Measurements from ENCODE around the gene AIF1L.

Gene AIF1L

GRCh38 chr9:131076347-131077195 is 19.8 kb upstream of the AIF1L start:
- no peak for DNase-seq (ENCODE audit: low read depth in 2 of 2)

GRCh38 chr9:131078427-131079366 is 17.6 kb upstream of the AIF1L start:
- no peak for DNase-seq (ENCODE audit: low read depth in 2 of 2)

- no peak for DNase-seq (ENCODE audit: low read depth in 2 of 2)
Observed at GRCh38 chr9:131080589-131080988, 15.7 kb upstream of the AIF1L start.

- DNase-seq (ENCODE audit: low read depth in 2 of 2) = no peak
Observed at GRCh38 chr9:131081868-131082267, 14.5 kb upstream of the AIF1L start.

DNA sequence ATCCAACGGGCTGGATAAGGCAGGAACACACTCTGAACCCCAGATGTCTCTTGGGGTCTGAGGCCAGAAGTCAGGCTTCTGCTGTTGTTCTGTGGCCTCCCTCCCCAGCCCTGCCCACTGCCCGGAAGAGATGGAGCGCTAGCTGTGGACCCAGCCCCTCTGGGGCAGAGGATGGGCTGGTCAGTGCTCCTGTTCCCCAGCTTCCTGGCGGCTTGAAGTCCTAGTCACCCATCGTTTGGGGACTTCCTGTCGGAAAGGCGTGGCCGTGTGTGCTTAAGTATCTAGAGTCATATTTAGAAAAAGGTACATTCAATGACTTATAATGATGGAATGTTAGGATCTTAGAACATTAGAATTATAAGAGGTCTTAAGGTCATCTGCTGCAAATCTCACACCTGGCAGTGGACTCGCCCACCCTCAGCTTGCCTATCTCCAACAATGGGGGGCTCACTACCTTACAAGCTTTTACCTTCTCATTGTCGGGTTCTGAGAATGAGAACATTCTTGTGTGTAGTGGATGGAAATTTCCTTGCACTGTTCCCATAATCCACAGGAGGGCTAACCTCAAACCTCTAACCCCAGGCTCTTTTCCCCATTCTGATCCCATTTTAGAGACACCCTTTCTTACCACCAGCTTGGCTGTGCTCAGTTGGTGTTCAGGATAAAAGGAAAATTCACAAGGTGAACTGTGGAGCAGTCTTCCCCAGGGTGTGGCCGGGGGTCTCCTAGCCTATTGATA is 13.4 kb upstream of the AIF1L start:
- no peak for DNase-seq (ENCODE audit: low read depth in 2 of 2)

GRCh38 chr9:131084661-131085369 is 11.5 kb upstream of the AIF1L start:
- DNase-seq (ENCODE audit: low read depth in 2 of 2) = no peak

DNA sequence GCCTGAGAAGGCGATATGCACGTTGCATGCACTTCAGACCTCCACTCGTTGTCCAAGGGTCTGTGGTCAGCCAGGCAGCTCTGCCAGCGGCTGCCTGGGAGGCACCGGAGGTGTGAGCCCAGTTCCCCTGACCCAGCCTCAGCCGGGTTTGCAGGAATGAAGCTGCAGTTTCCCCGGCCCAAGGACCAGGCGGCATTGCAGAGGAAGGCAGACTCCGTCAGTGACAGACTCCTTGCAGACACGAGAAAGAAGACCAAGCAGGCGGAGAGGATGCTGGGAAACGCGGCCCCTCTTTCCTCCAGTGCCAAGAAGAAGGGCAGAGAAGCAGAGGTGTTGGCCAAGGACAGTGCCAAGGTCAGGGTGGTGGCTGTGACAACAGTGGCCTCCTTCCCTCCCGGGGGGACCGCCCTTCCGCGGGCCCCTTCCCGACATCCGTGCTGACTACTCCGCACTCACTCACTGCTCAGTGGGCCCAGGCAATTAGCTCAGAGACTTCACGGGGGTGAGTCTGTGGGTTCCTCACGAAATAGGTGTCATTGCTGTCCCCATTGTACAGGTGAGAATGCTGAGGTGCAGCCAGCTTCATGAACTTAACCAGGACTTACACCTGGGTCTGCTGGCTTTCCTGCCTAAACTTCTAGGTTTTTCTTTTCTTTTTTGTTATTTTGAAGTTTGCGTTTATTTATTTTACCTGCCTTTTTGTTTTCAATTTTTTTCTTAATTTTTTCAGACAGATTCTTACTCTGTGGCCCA is 10.8 kb upstream of the AIF1L start:
- no peak for DNase-seq (ENCODE audit: low read depth in 2 of 2)

DNA sequence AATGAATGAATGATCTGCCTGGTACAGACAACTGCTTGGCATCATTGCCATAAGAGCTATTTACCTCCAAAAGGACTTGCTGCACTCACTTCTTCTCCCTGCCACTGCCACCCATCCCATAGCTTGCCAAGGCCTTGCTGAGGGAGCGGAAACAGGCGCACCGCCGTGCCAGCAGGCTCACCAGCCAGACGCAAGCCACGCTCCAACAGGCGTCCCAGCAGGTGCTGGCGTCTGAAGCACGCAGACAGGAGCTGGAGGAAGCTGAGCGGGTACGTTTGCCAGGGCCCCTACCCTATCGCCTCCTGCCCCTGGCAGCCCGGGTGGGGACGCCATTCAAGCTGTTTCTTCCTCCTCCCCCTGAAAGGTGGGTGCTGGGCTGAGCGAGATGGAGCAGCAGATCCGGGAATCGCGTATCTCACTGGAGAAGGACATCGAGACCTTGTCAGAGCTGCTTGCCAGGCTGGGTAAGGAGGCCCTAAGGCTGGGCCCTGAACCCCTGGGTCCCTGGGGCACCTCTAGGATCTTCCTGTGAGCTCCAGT is 8.9 kb upstream of the AIF1L start:
- DNase-seq (ENCODE audit: low read depth in 2 of 2) = no peak

DNA sequence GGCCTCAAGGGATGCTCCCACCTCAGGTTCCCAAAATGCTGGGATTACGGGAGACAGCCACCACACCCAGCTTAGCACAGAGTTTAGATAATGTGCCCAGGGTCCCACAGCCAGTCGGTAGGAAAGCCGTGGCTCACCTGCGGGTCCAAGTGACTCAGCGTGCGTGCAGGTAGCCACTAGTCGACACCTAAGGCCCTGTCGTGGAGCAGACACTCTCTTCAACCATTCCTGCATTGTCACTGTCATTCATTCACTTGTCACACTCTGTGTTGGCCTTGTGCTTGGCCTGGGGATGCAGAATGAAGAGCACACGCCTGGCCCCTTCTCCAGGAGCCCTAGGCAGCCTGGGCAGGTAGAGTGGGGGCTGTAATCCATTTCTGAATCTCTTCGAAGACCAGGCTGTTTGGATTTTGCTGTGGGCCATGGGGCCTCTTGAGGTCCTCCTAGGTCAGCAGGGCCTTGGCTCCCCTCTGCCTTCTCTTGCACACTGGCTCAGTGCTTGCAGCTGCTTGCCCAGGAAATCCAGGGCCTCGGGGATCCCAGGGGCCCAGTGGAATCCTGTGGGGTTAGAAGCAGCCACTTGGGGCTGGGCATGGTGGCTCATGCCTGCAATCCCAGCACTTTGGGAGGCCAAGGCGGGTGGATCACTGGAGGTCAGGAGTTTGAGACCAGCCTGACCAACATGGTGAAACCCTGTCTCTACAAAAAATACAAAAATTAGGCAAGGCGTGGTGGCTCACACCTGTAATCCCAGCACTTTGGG is 6.1 kb upstream of the AIF1L start:
- DNase-seq (ENCODE audit: low read depth in 2 of 2) = no peak

GRCh38 chr9:131091352-131091992 is 4.9 kb upstream of the AIF1L start:
- no peak for DNase-seq (ENCODE audit: low read depth in 2 of 2)

DNA sequence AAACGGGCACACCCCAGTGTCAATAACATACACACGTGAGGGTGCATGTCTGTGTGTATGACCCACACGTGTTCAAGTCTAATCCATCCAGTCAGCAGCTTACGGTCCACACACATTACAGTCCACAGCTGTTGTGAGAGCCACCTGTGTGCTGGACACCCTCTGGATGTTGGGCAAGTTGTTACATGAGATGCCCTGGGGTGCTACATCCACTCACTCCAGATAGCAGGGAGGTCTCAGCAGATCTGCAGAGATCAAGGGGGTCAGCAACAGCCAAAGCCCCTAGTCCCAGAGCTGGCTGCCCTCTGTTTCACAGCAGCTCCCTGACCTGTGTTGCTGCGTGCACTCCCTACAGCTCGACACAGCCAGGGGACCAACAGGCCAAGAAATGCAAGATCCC is 4.3 kb upstream of the AIF1L start:
- no peak for DNase-seq (ENCODE audit: low read depth in 2 of 2)

GRCh38 chr9:131092548-131093440 is 3.5 kb upstream of the AIF1L start:
- no peak for DNase-seq (ENCODE audit: low read depth in 2 of 2)

DNA sequence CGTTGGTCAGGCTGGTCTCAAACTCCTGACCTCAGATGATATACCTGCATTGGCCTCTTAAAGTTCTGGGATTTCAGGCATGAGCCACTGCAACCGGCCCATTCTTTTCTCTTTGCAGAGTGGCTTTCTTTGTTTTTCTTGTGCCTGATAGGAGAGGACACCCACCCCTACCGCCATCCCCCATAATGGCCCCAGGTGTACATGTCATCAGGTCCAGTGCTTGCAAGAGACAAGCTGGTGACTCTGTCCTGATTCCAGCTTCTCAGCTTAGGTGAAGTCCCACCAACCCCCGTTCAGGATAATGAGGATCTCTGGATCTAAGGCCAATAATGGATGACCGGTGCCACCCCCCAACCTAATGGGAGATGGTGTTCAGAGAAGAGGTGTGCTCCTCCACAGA is 2.3 kb upstream of the AIF1L start:
- DNase-seq (ENCODE audit: low read depth in 2 of 2) = no peak

GRCh38 chr9:131094622-131095021 is 1.7 kb upstream of the AIF1L start:
- DNase-seq (ENCODE audit: low read depth in 2 of 2) = no peak

DNA sequence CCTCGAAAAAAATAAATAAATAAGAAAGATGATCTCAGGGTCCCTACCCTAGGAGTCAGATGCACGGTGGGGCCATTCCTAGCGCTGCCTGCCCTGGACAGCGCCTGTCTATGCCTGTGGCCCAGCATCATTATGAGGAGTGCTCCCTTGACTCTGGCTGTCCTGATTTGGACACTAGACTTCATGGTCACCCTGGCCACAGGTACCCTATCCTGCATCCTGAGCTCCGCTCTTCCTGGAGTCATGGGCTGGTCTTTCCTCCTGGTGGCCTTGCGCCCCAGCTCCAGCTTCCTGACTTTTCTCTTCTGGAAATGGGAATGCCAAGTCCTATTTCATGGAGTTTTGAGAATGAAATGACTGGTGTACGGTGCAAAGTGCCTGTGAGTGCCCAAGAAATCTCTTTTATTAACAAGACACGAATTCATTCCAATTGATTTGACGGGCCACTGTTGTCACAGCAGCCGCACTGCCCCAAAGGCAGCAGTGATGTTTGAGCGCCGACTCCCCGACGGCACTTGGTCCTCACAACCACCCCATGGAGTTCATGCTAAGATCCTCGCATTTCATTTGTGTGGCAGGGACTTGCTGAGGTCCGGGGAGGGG is 564 bp upstream of the AIF1L start:
- DNase-seq (ENCODE audit: low read depth in 2 of 2) = no peak

DNA sequence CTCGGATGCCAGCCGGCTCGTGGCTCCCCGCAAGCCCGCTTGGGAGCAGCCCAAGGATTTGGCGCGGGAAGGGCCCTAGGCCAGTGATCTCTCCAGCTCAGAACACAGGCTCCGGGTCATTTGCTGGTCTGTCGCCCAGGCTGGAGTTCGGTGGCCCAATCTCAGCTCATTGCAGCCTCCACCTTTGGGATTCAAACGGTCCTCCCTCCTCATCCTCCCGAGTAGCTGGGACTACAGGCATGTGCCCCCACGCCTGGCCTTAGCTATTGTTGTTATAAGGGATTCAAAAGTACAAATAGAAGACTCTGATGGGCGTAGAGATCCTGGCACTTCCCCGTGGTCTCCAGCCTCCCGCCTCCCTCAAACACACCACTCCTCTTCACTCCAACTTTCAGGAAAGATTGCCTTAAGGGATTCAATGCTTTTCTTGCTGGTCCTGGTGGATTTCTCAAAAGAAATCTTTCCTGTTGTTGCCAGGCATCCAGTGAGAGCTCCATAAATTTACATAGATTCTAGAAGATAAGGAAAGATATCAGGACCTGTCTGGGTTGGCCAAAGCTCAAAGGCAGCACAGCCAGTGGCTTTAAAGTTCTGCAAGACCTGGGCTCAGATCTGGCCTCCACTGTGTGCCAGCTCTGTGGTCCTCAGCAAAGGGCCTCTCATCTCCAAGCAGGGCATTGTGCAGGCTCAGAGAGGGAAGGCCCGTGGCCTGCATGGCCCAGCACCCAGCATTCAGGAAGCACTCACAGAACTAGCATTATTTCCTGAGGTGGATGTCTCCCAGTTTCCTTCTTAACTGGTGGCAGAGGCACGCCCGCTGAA is 1.0 kb downstream of the AIF1L start:
- no peak for DNase-seq (ENCODE audit: low read depth in 2 of 2)

DNA sequence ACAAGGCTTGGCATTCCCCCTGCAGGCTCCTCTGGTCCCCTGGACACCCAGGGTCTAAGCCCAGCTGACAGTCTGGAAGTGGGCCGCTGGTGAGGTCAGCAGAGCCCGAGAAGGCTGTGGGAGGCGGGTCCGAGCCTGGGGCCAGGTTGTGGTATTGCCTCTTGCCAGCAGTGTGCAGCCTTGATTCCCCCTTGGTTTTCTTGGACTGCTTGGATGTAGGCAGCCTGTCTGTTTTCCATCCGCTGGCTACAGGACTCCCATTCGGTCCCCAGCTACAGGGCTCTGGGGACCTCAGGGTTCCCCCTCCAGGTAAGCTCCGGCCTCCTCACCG is 1.6 kb downstream of the AIF1L start:
- no peak for DNase-seq (ENCODE audit: low read depth in 2 of 2)
